Peyer's patch (tissue), 4 donors: Measurements from ENCODE around the gene ZDHHC3.

Source experiments
- CTCF ChIP-seq, 6 experiments: fragments of 450-650 bp in 4 of 6; fragments of 200-600 bp in 2 of 6; sonication (generic) in 1 of 6; IDR thresholded peaks; one replicate each; pipeline ENCODE4 v1.5.1; 2017 to 2019; ENCODE audit warnings: antibody characterized with exemption in 6 of 6, mild to moderate bottlenecking in 3 of 6, moderate library complexity in 1 of 6
- POLR2A ChIP-seq, 2 donors: fragments of 450-650 bp; IDR thresholded peaks; one replicate each; pipeline ENCODE4 v1.5.1; 2017; ENCODE audit warnings: antibody characterized with exemption in 2 of 2, mild to moderate bottlenecking in 2 of 2, moderate library complexity in 2 of 2

DNA sequence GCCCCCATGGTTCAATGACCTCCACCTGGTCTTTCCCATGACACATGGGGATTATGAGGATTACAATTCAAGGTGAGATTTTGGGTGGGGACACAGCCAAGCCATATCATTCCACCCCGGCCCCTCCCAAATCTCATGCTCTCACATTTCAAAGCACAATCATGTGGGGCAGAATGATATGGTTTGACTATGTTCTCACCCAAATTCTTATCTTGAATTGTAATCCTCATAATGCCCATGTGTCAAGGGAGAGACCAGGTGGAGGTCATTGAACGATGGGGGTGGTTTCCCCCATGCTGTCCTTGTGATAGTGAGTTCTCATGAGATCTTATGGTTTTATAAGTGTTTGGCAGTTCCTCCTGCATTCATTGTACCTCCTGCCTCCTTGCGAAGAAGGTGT, 47.7 kb upstream of the ZDHHC3 start:
- TF ChIP-seq CTCF (IDR thresholded peaks at IDR 0.05) (no peak), POLR2A (IDR thresholded peaks at IDR 0.05) (no peak)
